GM13977 (cell line): ENCODE measurements around the gene TAS2R30.

ENCODE experiments used
- DNase-seq: peaks from one replicate; pipeline ENCODE4 v3.0.0; 2012; ENCODE audit warnings: low spot score
- CTCF ChIP-seq: IDR thresholded peaks from 2 replicates; pipeline ENCODE4 v1.5.1; 2012; ENCODE audit warnings: mild to moderate bottlenecking, control low read depth; ENCODE audit not compliant: insufficient read depth; ENCODE audit errors: extremely low read depth, missing control alignments
- in situ Hi-C: fragments of 300-500 bp; cut with MboI; formaldehyde crosslinking; loops from one replicate; pipeline ENCODE4 v1.12.0; 2022; ENCODE audit warnings: low sequenced_read_pairs, low pct_unique_long_range_greater_than_20kb, mixed read lengths, inconsistent platforms; ENCODE audit not compliant: unreplicated experiment

Gene TAS2R30

GRCh38 chr12:11154400-11154925 lies 20.0 kb upstream of the TAS2R30 start:
- in situ Hi-C loops: no loop called here
- TF ChIP-seq CTCF: no peak
- no peak for DNase-seq

- in situ Hi-C loops: no loop called here
- no peak for DNase-seq
- TF ChIP-seq CTCF: no peak
Observed at GRCh38 chr12:11152725-11153124, 18.3 kb upstream of the TAS2R30 start.

GRCh38 chr12:11150832-11151231 lies 16.4 kb upstream of the TAS2R30 start:
- in situ Hi-C loops: no loop called here
- no peak for DNase-seq
- no peak for TF ChIP-seq CTCF

- TF ChIP-seq CTCF: no peak
- in situ Hi-C loops: no loop called here
- DNase-seq: no peak
Observed at GRCh38 chr12:11147420-11147819, 13.0 kb upstream of the TAS2R30 start.

GRCh38 chr12:11144297-11144696 lies 9.9 kb upstream of the TAS2R30 start:
- in situ Hi-C loops: no loop called here
- TF ChIP-seq CTCF: no peak

GRCh38 chr12:11143352-11143751 lies 8.9 kb upstream of the TAS2R30 start:
- in situ Hi-C loops: no loop called here
- TF ChIP-seq CTCF: no peak
- DNase-seq: no peak

More at GRCh38 chr12:11144297-11144696, 9.9 kb upstream of the TAS2R30 start:
- DNase-seq: no peak

GRCh38 chr12:11136075-11136474 lies 1.6 kb upstream of the TAS2R30 start:
- in situ Hi-C loops: no loop called here
- TF ChIP-seq CTCF: no peak
- no peak for DNase-seq
